Stimulated activated CD4-positive, alpha-beta T cell treated with anti-CD3 and anti-CD28 coated beads, TNF-alpha, amount 100 ng/mL, for 1 hour (primary cell): Measurements from ENCODE around the gene SYTL3.
"Not testable (repeated sequence)": the region's sequence is repeated elsewhere in the genome, so short reads cannot be mapped to it uniquely, and the experiment has no call there.

Source experiments
- DNase-seq, 3 donors: peaks; one replicate each; pipeline ENCODE4 v3.0.0-alpha.2; 2020; ENCODE audit warnings: low read depth in 3 of 3, low spot score in 1 of 3

The SYTL3 gene

GRCh38 chr6:158686791-158687381 is 37.0 kb downstream of the SYTL3 start:
- peak in 1 of 3 donors; percentile 14 for DNase-seq

- DNase-seq = no peak
These were observed 37.7 kb downstream of the SYTL3 start for GRCh38 chr6:158687506-158687905.

DNA sequence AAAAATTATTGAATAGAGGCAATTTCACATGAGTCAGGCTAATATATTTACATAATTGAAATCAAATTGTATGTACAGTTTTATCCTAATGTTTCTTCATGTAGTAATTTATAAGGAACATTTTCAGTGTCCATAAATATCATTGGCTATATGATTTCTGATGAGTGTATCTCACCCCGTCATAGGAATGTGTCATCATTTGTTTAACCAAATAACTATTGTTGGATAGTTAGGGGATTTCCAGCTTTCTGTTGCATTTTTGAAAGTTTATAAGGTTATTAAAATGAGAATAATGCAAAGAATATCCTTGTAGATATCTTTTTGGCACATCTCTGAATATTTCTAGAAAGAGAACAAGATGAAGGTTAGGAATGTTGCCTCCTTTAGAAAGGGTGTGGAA is 39.0 kb downstream of the SYTL3 start:
- no peak for DNase-seq

DNA sequence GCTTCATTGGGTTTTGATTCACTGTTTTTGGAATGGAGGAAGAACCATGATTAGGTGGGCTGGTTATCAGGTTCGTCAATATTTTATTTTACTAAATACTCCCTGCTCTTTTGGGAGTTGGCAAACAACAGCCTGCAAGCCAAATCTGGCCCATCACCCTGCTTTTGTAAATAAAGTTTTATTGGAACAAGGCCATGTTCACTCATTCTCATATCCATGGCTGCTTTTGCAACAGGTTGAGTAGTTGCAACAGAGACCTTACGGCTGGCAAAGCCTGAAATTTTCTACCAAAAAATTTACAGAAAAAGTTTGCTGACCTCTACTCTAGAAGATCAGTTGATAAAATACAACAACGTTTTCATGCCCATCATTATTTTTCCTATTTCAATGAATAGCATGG is 45.1 kb downstream of the SYTL3 start:
- DNase-seq = no peak

GRCh38 chr6:158697811-158698210 is 48.0 kb downstream of the SYTL3 start:
- DNase-seq = no peak

DNA sequence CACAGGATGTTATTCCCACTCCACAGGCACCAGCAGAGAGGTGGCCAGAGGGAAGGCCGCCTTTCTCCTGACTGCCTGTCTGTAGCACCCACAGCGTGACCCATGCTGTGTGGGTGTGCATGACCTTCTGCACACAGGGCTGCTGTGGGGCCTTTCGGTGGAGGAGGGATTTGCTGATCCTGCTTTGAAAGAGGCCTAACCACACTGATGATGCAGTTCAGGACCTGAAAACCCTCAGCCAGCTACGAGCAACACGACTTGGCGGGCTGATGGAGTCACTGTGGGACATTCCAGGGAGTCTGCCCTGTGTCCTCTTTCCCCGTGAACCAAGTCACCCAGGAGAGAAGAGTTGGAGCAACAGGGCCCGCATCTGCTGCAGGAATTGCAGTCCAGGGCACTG is 49.1 kb downstream of the SYTL3 start:
- no peak for DNase-seq

- not testable (repeated sequence) for DNase-seq
These were observed 51.4 kb downstream of the SYTL3 start for GRCh38 chr6:158701268-158701667.

DNA sequence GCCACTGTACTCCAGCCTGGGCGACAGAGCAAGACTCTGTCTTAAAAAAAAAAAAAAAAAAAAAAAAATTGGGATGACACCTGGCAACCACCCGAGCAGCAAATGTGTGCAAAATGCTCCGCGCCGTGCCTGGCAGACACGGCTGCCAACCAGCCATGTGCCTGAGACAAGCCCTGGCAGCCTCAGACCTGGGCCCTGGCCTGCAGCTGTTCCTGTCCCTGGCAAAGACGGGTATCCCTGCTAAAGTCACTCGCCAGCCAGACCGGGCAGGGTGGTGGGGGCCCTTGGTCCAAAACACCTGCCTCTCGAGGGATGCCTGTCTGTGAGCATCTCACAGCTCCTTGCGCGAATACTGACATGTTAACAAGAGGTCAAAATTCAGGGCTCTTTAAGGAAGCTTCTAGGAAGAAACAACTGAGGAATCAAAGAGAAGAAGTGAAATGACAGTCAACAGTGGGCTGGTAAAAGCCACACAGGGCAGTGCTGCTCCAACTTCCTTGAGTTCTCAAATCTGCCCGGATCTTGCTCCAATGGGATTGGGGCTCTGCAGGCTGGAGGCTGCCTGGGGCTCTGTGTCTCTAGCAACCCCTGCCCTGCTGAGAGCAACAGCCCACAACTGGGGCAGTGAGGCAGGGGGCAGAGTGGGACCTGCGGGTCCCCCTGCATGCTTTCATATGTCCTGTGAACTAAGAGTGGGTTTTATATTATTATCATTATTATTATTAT is 53.4 kb downstream of the SYTL3 start:
- no peak for DNase-seq

DNA sequence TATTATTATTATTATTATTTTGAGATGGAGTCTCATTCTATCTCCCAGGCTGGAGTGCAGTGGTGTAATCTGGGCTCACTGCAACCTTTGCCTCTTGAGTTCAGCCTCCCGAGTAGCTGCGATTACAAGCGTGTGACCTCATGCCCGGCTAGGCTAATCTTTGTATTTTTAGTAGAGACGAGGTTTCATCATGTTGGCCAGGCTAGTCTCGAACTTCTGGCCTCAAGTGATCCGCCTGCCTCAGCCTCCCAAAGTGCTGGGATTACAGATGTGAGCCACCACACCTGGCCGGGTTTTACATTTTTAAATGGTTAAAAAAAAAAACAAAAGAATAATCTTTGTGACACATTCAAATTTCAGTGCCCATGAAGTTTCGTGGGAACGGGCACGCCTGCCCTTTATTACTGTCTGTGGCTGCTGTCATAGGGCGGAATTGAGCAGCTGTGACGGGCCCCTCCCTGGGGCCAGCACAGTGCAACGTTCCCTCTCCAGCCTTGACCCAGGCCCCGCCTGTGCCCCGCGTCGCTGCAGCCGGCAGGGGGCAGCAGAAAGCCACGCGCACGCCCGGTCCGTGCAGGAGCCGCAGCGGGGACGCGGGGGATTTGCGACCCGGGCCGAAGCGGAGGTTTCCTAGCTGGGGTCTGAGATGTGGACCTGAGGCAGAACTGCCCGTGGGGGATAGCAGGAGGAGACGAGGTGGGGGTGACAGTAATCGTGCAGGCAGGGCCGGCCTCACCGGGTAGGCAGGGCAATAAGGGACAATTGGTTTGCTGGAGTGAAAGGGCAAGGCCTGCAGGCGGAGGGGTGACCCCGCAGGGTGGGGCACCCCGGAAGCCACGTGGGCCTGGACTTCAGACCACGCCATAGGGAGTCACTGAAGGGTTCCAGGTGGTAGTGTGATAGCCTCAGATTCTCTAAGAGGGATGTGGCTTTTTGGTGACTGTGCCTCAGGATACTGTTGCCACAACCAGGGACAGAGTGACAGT is 54.3 kb downstream of the SYTL3 start:
- peak; percentile 23 to 76 (median 58) for DNase-seq

DNA sequence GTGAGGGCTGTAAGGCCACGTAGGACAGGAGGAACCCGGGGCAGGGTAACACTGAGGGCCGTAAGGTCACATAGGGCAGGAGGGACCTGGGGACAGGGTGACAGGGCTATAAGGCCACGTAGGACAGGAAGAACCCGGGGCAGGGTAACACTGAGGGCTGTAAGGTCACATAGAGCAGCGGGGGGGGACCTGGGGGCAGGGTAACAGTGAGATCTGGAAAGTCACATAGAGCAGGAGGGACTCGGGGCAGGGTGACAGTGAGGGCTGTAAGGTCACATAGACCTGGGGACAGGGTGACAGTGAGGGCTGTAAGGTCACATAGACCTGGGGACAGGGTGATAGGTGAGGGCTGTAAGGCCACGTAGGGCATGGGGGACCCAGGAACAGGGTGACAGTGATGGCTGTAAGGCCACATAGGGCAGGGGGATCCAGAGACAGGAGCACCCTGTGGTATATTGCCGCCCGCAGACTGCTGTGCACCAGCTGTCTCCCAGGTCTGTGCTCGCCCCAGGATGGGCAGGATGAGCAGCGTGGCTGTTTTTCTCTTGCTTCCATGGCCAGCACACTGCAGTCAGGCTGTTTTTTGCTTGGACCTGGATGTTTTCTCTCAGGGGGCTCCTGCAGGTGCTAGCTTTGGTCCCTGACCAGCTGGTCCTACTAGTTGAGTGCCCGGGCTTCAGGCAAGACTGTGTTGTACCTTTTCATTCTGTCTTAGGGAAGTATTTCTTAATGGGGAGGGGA is 55.7 kb downstream of the SYTL3 start:
- no peak for DNase-seq

DNA sequence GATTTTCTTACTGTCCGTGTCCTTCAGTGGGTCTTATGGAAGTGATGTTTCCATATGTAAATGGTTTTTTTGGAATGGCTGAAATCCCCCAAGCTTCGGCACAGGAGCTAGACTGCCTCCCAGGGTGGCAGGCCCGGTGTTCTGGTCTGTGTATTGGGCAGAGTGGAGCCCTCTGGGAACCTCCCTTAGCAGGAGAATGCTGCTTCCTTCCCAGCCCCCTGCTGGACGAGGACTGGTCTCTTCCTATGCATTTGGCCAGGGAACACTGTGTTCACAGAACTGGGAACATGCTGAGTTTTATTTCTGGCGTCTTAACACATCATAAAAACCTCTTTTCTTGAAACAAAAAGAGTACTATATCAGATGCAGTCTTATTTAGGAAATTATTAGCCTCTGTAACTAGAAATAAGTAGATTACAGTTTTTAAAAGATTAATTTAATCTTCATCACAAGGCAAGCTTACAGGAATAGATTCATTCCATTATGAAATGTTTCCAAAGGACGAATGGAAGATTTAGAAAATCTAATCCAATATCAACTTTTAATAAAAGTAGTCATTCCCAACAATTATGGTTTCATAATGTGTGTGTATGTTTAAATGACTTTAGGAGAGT is 56.6 kb downstream of the SYTL3 start:
- no peak for DNase-seq

DNA sequence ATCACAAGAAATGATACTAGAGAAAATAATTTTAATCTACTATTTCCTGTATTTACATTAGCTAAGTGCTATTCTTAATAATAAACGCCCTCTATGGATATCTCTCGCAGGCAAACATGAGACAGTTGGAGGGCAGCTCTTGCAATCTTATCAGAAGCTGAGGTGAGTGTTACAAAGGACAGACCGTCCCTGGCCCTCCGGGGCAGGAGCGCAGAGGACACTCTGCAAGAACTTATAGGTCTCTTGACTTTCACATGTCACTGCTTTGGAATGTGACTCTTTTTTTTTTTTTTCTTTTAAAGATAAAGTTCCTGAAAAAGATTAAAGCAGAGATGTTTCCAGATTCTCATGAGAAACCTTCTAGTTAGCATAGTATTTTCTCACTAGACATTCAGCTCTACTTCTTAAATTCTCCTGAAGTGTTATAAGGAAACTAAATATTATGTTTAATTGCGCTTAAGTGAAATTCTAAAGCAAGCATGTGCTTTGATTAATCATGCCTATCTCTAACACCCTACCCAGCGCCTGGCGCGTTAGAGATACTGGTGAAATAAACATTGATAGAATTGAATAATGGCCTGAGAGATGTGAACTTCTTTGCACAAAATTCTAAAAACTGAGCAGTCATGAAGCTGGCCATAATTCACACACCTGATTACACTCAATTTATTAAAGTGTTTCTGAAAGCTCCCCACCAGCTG is 57.4 kb downstream of the SYTL3 start:
- no peak for DNase-seq

DNA sequence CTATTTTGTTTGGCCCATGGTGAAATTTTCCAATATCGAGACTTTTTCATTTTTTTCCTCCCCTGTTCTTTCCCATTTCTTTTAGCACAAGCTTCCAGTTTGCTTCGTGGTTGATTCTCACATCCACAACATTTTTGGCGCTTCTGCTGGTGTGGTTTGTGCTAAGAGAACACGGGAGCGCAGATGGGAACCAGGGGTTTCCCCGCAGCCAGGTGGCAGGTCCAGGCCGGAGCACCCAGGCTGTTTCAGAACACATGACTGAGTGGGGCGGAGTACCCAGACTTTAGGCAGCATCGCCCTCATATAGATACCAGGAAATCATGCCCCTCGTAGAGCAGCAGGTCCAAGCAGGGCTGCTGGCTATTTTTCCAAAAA is 58.0 kb downstream of the SYTL3 start:
- no peak for DNase-seq

GRCh38 chr6:158708239-158708638 is 58.4 kb downstream of the SYTL3 start:
- no peak for DNase-seq

GRCh38 chr6:158709809-158710208 is 60.0 kb downstream of the SYTL3 start:
- DNase-seq = no peak

DNA sequence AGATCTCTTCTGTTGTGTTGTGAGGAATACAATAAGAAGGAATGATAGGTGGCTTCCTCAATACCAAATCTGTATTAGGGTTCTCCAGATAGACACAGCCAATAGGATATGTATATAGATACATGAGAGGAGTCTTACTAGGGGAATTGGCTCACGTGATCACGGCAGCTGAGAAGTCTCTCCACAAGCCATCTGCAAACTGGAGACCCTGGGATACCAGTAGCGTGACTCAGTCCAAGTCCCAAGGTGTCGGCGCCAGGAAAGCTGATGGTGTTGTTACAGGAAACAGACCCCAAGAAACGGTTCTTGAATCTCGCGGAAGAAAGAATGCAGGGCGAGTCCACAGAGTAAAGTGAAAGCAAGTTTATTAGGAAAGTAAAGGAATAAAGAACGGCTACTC is 61.4 kb downstream of the SYTL3 start:
- no peak for DNase-seq

GRCh38 chr6:158713469-158713868 is 63.6 kb downstream of the SYTL3 start:
- DNase-seq = no peak

DNA sequence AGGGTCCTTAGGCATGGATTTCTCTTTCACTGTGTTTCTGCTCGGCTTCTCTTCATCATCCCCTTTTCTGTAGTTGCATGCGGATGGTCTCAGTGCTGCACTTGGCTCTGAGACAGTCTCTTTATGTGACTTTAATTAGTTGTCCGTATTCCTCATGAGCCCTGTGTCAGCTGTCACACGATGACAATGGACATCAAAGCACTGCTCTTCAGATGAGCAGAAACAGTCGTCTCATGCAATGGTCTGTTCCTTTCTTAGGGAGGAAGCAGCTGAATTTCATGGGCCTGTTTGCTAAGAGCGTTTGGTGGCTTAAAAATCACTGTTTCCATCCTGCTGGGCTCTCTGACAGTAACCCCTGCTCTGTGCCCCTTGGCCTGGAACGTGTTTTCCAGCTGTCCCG is 64.9 kb downstream of the SYTL3 start:
- DNase-seq = no peak

- no peak for DNase-seq
These were observed 65.8 kb downstream of the SYTL3 start for GRCh38 chr6:158715330-158716311.
